Suprapubic skin (tissue), 4 donors: ENCODE results near the gene IHH. TPM values are rescaled to one million over a fixed set of nuclear protein-coding genes. Genes with fewer than 3 reads are reported as not detected.

Experiments
- DNase-seq, 2 donors: peaks; one replicate each; pipeline ENCODE4 v3.0.0-alpha.2; 2019; ENCODE audit warnings: low spot score in 2 of 2
- H3K27ac ChIP-seq: fragments of 200-600 bp; sonication (generic); one replicate; pipeline ENCODE4 v1.5.1; 2019
- H3K27me3 ChIP-seq: fragments of 200-600 bp; sonication (generic); one replicate; pipeline ENCODE4 v1.5.1; 2019
- H3K36me3 ChIP-seq: fragments of 200-600 bp; sonication (generic); one replicate; pipeline ENCODE4 v1.5.1; 2019
- H3K4me1 ChIP-seq: fragments of 200-600 bp; sonication (generic); one replicate; pipeline ENCODE4 v1.5.1; 2019
- H3K4me3 ChIP-seq: fragments of 200-600 bp; sonication (generic); one replicate; pipeline ENCODE4 v1.5.1; 2019; ENCODE audit warnings: mild to moderate bottlenecking
- H3K9me3 ChIP-seq: fragments of 200-600 bp; sonication (generic); one replicate; pipeline ENCODE4 v1.5.1; 2019
- EP300 ChIP-seq: sonication (generic); formaldehyde crosslinking; IDR thresholded peaks from one replicate; pipeline ENCODE4 v1.6.1; 2017; ENCODE audit warnings: antibody characterized with exemption
- POLR2A ChIP-seq, 2 donors: fragments of 450-650 bp; IDR thresholded peaks; one replicate each; pipeline ENCODE4 v1.6.1; 2017; ENCODE audit warnings: antibody characterized with exemption in 2 of 2, mild to moderate bottlenecking in 2 of 2, moderate library complexity in 2 of 2
- POLR2AphosphoS5 ChIP-seq, 3 donors: sonication (generic); formaldehyde crosslinking; IDR thresholded peaks; one replicate each; pipeline ENCODE4 v1.6.1; 2017; ENCODE audit warnings: antibody characterized with exemption in 3 of 3
- WGBS: methylation state at CpG from one replicate; pipeline ENCODE4 v1.1.5; 2018; 5-methylcytosine and 5-hydroxymethylcytosine counted together
- total RNA-seq, 4 donors: library from RNA; depleted of rRNA; stranded (reverse); fragments of >200 nt; gene quantifications; one replicate each; pipeline ENCODE4 v1.1.0, GENCODE V29; 2016
- TF ChIP-seq, protein P1 (sequence below), 2 donors: fragments of 200-600 bp in 1 of 2; fragments of 450-650 bp in 1 of 2; sonication (generic) in 1 of 2; IDR thresholded peaks; one replicate each; pipeline ENCODE4 v1.5.1; 2016 to 2019; ENCODE audit warnings: antibody characterized with exemption in 2 of 2, mild to moderate bottlenecking in 1 of 2, moderate library complexity in 1 of 2

The IHH gene
- total RNA-seq, 4 donors from 2014 or later, result 0.23 to 0.30 TPM; not detected in 2

GRCh38 chr2:219062081-219062480 is 1.4 kb upstream of the IHH start:
- peaks cover 68% of the 10 kb centered on the region for H3K27me3 ChIP-seq

DNA sequence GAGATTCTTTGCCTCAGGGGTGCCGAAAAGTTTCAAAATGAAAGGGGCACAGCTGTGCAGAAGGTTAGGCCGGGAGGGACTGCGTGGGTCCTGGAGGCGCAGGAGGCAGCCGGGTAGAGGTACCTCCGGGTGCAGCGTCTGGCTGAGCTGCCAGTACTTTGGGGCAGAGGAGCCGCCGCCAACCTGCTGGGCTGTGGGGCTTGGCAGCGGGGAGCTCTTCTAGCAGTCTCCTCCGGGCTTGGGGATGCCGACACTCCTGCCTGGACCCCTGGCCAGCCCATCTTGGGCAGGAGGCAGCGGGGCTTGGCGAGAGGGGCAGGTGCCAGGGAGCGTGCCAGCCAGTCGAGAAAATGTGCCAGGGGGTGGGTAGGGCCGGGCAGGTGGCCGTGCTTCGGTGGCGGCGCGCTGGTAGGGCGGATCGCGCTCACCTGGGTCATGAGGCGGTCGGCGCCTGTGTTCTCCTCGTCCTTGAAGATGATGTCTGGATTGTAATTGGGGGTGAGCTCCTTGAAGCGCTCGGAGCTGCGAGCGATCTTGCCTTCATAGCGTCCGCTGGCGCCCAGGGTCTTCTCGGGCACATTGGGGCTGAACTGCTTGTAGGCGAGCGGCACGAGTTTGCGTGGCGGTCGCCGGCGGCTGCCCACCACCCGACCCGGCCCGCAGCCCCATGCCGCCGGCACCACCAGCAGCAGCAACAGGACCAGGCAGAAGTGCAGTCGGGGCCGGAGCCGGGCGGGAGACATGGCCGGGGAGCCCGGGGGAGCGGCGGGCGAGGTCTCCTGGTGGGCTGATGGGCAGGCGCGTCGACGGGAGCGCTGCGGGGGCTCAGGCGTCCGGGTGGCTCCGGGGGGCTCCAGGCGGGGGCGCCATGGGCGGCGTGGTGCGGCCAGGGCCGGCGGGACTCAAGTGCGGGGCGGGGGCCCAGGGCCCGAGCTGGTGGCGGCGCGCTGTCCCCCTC is 717 bp downstream of the IHH start:
- H3K27ac ChIP-seq, result no peak overlapping the region
- peak overlapping the region; percentile 38 for H3K4me3 ChIP-seq
- H3K4me1 ChIP-seq, result peaks cover 44% of the 10 kb centered on the region

More at GRCh38 chr2:219062081-219062480, 1.4 kb upstream of the IHH start:
- H3K27ac ChIP-seq, result no peak overlapping the region
- no peaks in the 10 kb centered on the region for H3K36me3 ChIP-seq
- peaks cover 44% of the 10 kb centered on the region for H3K4me1 ChIP-seq
- H3K9me3 ChIP-seq, result no peaks in the 10 kb centered on the region
- WGBS, result 73% methylated on average over 6 of the region's 6 CpGs
- no peak overlapping the region for H3K4me3 ChIP-seq
- TF ChIP-seq, protein P1, sequence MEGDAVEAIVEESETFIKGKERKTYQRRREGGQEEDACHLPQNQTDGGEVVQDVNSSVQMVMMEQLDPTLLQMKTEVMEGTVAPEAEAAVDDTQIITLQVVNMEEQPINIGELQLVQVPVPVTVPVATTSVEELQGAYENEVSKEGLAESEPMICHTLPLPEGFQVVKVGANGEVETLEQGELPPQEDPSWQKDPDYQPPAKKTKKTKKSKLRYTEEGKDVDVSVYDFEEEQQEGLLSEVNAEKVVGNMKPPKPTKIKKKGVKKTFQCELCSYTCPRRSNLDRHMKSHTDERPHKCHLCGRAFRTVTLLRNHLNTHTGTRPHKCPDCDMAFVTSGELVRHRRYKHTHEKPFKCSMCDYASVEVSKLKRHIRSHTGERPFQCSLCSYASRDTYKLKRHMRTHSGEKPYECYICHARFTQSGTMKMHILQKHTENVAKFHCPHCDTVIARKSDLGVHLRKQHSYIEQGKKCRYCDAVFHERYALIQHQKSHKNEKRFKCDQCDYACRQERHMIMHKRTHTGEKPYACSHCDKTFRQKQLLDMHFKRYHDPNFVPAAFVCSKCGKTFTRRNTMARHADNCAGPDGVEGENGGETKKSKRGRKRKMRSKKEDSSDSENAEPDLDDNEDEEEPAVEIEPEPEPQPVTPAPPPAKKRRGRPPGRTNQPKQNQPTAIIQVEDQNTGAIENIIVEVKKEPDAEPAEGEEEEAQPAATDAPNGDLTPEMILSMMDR (IDR thresholded peaks at IDR 0.05), result no peak
- TF ChIP-seq POLR2A (IDR thresholded peaks at IDR 0.05) (no peak), POLR2AphosphoS5 (IDR thresholded peaks at IDR 0.05) (no peak), EP300 (no peak)
- DNase-seq, result no peak

DNA sequence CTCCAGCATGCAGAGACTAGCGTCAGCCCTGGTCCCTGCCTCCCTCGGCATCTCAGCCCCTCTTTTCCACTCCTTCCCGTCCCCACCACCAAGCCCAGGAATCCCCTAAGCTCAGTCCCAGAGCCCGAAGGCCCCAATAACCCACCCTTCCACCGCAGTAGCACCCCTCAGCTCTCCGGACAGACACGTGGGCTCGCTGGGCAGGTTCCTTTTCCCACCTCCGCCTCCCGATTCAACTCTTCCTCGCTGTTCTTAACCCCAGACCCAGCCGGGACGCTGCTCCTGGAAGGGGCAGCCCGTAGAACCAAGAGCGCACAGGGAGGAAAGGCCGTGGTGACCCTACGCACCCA is 1.4 kb downstream of the IHH start:
- TF ChIP-seq POLR2AphosphoS5 (IDR thresholded peaks at IDR 0.05), result no peak
- TF ChIP-seq POLR2A (IDR thresholded peaks at IDR 0.05), result no peak
- TF ChIP-seq, protein P1 (IDR thresholded peaks at IDR 0.05), result no peak
- no peak for TF ChIP-seq EP300
- H3K36me3 ChIP-seq, result no peaks in the 10 kb centered on the region
- no peak overlapping the region for H3K4me3 ChIP-seq
- H3K27ac ChIP-seq, result no peak overlapping the region
- WGBS, result 4% methylated on average over 17 of the region's 17 CpGs
- peaks cover 96% of the 10 kb centered on the region for H3K27me3 ChIP-seq
- H3K9me3 ChIP-seq, result no peaks in the 10 kb centered on the region
- no peak for DNase-seq
- peaks cover 44% of the 10 kb centered on the region for H3K4me1 ChIP-seq

More for the DNA sequence above, 717 bp downstream of the IHH start:
- DNase-seq, result no peak
- TF ChIP-seq, protein P1 (IDR thresholded peaks at IDR 0.05), result no peak
- no peak for TF ChIP-seq POLR2A (IDR thresholded peaks at IDR 0.05)
- TF ChIP-seq EP300, result no peak
- TF ChIP-seq POLR2AphosphoS5 (IDR thresholded peaks at IDR 0.05), result no peak
- H3K9me3 ChIP-seq, result no peaks in the 10 kb centered on the region
- WGBS, result 6% methylated on average over 14 of the region's 81 CpGs
- H3K36me3 ChIP-seq, result no peaks in the 10 kb centered on the region
- peaks cover 89% of the 10 kb centered on the region for H3K27me3 ChIP-seq

GRCh38 chr2:219058541-219059374 is 2.0 kb downstream of the IHH start:
- Histone ChIP-seq H3K9me3 (no peaks in the 10 kb centered on the region), H3K4me3 (no peak overlapping the region), H3K27ac (no peak overlapping the region), H3K4me1 (peaks cover 44% of the 10 kb centered on the region), H3K36me3 (no peaks in the 10 kb centered on the region), H3K27me3 (peaks cover 98% of the 10 kb centered on the region)
- WGBS, result 9% methylated on average over 25 of the region's 42 CpGs
- DNase-seq, result no peak
- TF ChIP-seq POLR2AphosphoS5 (IDR thresholded peaks at IDR 0.05), result no peak
- no peak for TF ChIP-seq POLR2A (IDR thresholded peaks at IDR 0.05)
- TF ChIP-seq EP300, result no peak
- TF ChIP-seq, protein P1 (IDR thresholded peaks at IDR 0.05), result no peak
